SU-DHL-6 (cell line): ENCODE data around the gene SPSB2.

ENCODE experiments used
- CTCF ChIP-seq: fragments of 200-600 bp; sonication (generic); IDR thresholded peaks from one replicate; pipeline ENCODE4 v1.5.1; 2017; ENCODE audit warnings: antibody characterized with exemption, mild to moderate bottlenecking, low read length, moderate library complexity; ENCODE audit not compliant: insufficient read depth, poor library complexity, severe bottlenecking
- EZH2phosphoT487 ChIP-seq: fragments of 200-600 bp; sonication (generic), shearing (Covaris generic); conservative IDR thresholded peaks from 2 replicates; pipeline ENCODE4 v1.6.1; 2018; ENCODE audit warnings: mild to moderate bottlenecking, antibody characterized with exemption, low read length, moderate library complexity, mixed read lengths

GRCh38 chr12:6833189-6833890 is 39.8 kb downstream of the SPSB2 start:
- no peak for TF ChIP-seq CTCF
- TF ChIP-seq EZH2phosphoT487, result no peak
